ENCODE data around the gene ATG7.

ATG7 gene, protein sequence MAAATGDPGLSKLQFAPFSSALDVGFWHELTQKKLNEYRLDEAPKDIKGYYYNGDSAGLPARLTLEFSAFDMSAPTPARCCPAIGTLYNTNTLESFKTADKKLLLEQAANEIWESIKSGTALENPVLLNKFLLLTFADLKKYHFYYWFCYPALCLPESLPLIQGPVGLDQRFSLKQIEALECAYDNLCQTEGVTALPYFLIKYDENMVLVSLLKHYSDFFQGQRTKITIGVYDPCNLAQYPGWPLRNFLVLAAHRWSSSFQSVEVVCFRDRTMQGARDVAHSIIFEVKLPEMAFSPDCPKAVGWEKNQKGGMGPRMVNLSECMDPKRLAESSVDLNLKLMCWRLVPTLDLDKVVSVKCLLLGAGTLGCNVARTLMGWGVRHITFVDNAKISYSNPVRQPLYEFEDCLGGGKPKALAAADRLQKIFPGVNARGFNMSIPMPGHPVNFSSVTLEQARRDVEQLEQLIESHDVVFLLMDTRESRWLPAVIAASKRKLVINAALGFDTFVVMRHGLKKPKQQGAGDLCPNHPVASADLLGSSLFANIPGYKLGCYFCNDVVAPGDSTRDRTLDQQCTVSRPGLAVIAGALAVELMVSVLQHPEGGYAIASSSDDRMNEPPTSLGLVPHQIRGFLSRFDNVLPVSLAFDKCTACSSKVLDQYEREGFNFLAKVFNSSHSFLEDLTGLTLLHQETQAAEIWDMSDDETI

GRCh38 chr3:11271986-11272904 lies at the start of gene ATG7:
Gene ATG7 (plus strand): TSS chr3:11272397. CDS start chr3:11298696, 26,299 bp downstream.
- peak; percentile 96 for DNase-seq
- Mint-ChIP-seq H3K36me3 (ENCODE audit: low read depth) (peaks cover 50% of the 10 kb centered on the region), H3K4me3 (peak within 1 kb of the TSS; percentile 93), H3K27me3 (no peaks in the 10 kb centered on the region), H3K9me3 (peaks cover 5% of the 10 kb centered on the region), H3K4me1 (ENCODE audit: low read depth) (peaks cover 48% of the 10 kb centered on the region), H3K27ac (peak within 1 kb of the TSS; percentile 97)

DNA sequence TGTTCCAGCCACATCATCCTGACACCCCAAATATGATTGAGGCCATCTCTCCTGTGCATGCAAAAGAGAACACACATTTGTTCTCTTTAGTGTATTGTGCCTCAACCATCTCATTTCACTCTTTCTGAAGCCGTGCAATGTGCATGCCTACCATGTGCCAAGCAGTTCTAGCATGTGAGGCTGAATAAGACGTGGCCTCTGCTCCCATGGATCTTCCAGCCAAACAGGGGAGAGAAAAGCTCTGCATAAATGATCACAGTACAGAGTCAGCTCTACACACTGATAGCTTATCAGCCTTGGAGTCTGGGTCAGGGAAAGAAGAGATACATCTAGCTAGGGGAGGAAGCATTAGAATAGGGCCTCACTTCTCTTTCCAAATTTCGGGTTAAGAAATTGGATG lies 48.2 kb upstream of the ATG7 start:
- no peak overlapping the region for H3K27ac Mint-ChIP-seq
- no peaks in the 10 kb centered on the region for H3K36me3 Mint-ChIP-seq (ENCODE audit: low read depth)
- H3K27me3 Mint-ChIP-seq, result peaks cover 3% of the 10 kb centered on the region
- H3K4me1 Mint-ChIP-seq (ENCODE audit: low read depth), result peaks cover 20% of the 10 kb centered on the region
- DNase-seq, result no peak
- no peaks in the 10 kb centered on the region for H3K9me3 Mint-ChIP-seq
- no peak overlapping the region for H3K4me3 Mint-ChIP-seq

GRCh38 chr3:11224870-11225229 lies 47.3 kb upstream of the ATG7 start:
- H3K27ac Mint-ChIP-seq, result no peak overlapping the region
- no peak overlapping the region for H3K4me3 Mint-ChIP-seq

DNA sequence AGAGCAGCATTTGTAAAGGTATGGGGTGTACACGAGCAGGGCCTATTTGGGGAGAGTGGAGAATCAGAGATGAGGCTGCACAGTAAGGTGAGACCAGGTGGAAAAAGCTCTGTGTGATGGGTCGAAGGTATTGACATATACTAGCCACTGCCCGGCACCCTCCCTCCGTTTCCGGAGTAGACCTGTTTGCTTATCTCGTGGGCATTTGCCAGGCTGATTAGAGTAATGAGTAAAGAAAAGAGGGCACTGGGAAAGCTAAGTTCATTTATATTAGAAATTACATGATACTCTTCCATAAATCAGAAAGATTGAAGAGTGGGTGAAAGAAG lies 46.2 kb upstream of the ATG7 start:
- Mint-ChIP-seq H3K27ac (peak overlapping the region; percentile 7), H3K9me3 (no peaks in the 10 kb centered on the region), H3K4me1 (ENCODE audit: low read depth) (peaks cover 22% of the 10 kb centered on the region), H3K4me3 (no peak overlapping the region), H3K27me3 (no peaks in the 10 kb centered on the region), H3K36me3 (ENCODE audit: low read depth) (no peaks in the 10 kb centered on the region)
- no peak for DNase-seq

More at GRCh38 chr3:11224870-11225229, 47.3 kb upstream of the ATG7 start:
- Mint-ChIP-seq H3K36me3 (ENCODE audit: low read depth) (no peaks in the 10 kb centered on the region), H3K9me3 (no peaks in the 10 kb centered on the region), H3K27me3 (no peaks in the 10 kb centered on the region), H3K4me1 (ENCODE audit: low read depth) (peaks cover 20% of the 10 kb centered on the region)
- no peak for DNase-seq

DNA sequence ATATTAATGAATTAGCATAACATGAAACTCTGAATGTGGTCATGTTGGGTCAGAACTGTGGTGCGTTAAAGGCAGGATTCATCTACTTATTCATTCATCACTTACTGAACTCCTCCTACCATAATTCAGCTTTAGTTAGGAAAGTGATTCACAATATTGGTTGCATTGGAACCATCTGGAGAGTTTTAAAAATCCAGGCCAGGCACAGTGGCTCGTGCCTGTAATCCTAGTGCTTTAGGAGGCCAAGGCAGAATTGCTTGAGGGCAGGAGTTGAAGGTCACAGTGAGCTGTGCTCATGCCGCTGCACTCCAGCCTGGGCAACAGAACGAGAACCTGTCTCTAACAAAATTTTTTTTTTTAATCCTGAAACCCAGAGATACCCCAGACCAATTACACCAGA lies 44.2 kb upstream of the ATG7 start:
- H3K36me3 Mint-ChIP-seq (ENCODE audit: low read depth), result no peaks in the 10 kb centered on the region
- H3K4me1 Mint-ChIP-seq (ENCODE audit: low read depth), result peaks cover 22% of the 10 kb centered on the region
- DNase-seq, result no peak
- H3K9me3 Mint-ChIP-seq, result no peaks in the 10 kb centered on the region
- peaks cover 3% of the 10 kb centered on the region for H3K27me3 Mint-ChIP-seq
- no peak overlapping the region for H3K4me3 Mint-ChIP-seq
- H3K27ac Mint-ChIP-seq, result no peak overlapping the region

DNA sequence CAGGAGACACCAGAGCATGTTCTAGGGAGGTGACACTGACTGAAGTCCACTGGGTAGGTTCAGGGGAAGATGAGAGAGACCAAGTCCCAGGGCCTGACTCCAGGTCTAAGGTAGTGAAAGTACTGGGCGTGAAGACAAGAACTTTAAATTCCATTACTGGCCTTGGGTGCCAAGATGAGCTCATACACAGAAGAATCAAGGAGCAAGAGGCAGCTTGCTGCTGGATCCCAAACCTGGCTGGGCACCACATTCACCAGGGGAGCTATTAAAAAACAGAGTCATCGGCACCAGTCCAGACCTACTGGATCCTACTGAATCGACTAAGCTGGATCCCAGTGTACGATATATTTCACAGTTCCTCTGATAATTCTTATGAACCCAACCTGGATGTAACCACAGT lies 42.1 kb upstream of the ATG7 start:
- H3K4me3 Mint-ChIP-seq, result no peak overlapping the region

GRCh38 chr3:11230832-11231231 lies 41.4 kb upstream of the ATG7 start:
- Mint-ChIP-seq H3K9me3 (no peaks in the 10 kb centered on the region), H3K36me3 (ENCODE audit: low read depth) (no peaks in the 10 kb centered on the region), H3K27ac (no peak overlapping the region), H3K4me3 (no peak overlapping the region), H3K27me3 (peaks cover 3% of the 10 kb centered on the region), H3K4me1 (ENCODE audit: low read depth) (peaks cover 15% of the 10 kb centered on the region)
- no peak for DNase-seq

More for the DNA sequence above, 42.1 kb upstream of the ATG7 start:
- H3K9me3 Mint-ChIP-seq, result no peaks in the 10 kb centered on the region
- H3K27me3 Mint-ChIP-seq, result peaks cover 3% of the 10 kb centered on the region
- H3K4me1 Mint-ChIP-seq (ENCODE audit: low read depth), result peaks cover 21% of the 10 kb centered on the region
- H3K27ac Mint-ChIP-seq, result no peak overlapping the region
- no peak for DNase-seq
- H3K36me3 Mint-ChIP-seq (ENCODE audit: low read depth), result no peaks in the 10 kb centered on the region

- DNase-seq, result no peak
- H3K27ac Mint-ChIP-seq, result no peak overlapping the region
- H3K27me3 Mint-ChIP-seq, result peaks cover 6% of the 10 kb centered on the region
- H3K4me1 Mint-ChIP-seq (ENCODE audit: low read depth), result peaks cover 42% of the 10 kb centered on the region
- peaks cover 12% of the 10 kb centered on the region for H3K9me3 Mint-ChIP-seq
- H3K36me3 Mint-ChIP-seq (ENCODE audit: low read depth), result peaks cover 5% of the 10 kb centered on the region
- H3K4me3 Mint-ChIP-seq, result no peak overlapping the region
Observed at GRCh38 chr3:11235385-11235784, 36.8 kb upstream of the ATG7 start.

DNA sequence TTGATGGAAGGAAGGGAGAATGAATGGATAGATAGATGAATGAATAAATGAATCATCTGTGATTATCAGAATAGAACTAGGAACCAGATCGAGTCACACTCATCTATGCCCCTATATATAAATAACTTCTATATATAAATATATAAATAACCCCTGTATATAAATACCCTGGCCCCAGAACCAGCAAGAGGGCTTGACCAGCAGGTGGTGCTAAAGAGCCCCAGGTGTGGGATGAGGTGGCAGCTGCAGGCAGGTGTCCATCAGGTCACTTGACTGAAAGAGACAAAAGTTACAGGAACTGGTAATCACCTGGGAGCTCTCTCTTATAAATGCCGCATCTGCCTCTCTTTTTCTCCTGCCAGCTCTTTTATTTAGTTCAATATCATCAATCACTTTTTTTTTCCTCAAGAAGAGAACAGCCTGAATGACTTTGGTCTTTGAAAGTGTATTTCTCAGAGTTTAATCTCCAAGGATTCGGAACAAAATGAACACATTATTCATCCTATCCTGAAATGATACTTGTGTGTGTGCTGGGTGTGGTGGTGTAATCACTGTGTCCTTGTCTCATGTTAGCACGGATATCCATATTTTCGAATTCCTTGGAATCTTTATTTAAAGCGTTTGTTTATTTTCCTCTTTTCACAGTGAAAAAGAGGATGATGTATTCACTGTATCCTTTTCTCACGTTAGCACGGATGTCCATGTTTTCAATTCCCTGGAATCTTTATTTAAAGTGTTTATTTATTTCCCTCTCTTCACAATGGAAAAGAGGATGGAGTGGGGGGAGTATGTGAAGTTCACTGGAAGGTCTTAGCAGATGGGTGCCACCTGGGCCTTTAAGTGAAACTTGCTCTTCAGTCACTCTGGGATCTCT lies 35.4 kb upstream of the ATG7 start:
- no peak overlapping the region for H3K4me3 Mint-ChIP-seq
- H3K4me1 Mint-ChIP-seq (ENCODE audit: low read depth), result peaks cover 51% of the 10 kb centered on the region
- H3K27me3 Mint-ChIP-seq, result peaks cover 6% of the 10 kb centered on the region
- peaks cover 12% of the 10 kb centered on the region for H3K9me3 Mint-ChIP-seq
- H3K36me3 Mint-ChIP-seq (ENCODE audit: low read depth), result peaks cover 5% of the 10 kb centered on the region
- peak; percentile 81 for DNase-seq
- peak overlapping the region; percentile 100 for H3K27ac Mint-ChIP-seq

DNA sequence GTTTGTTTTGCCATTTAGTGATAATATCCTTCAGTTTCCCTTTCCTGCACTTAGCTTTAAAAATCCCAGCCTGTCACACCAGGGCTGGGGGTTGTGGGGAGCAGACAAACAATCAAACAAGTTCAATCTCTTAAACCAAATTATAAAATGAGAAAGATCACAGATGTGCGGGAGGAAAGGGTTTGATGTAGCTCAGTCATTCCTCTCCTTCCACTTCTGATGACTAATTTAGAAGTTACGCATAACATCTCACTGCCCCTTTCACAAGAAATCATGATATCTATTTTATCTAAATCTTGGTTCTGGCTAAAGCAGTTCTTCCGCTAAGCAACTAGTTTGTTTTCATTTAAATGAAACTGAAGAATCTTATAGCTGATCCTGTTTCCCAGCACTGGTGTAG lies 34.1 kb upstream of the ATG7 start:
- Mint-ChIP-seq H3K27me3 (peaks cover 3% of the 10 kb centered on the region), H3K4me1 (ENCODE audit: low read depth) (peaks cover 53% of the 10 kb centered on the region), H3K27ac (peak overlapping the region; percentile 100), H3K4me3 (peak overlapping the region; percentile 65), H3K36me3 (ENCODE audit: low read depth) (peaks cover 5% of the 10 kb centered on the region), H3K9me3 (peaks cover 12% of the 10 kb centered on the region)
- no peak for DNase-seq

GRCh38 chr3:11238880-11239279 lies 33.3 kb upstream of the ATG7 start:
- no peak for DNase-seq
- peak overlapping the region; percentile 65 for H3K4me3 Mint-ChIP-seq

GRCh38 chr3:11239796-11240195 lies 32.4 kb upstream of the ATG7 start:
- Mint-ChIP-seq H3K4me3 (peak overlapping the region; percentile 48), H3K27me3 (peaks cover 14% of the 10 kb centered on the region), H3K36me3 (ENCODE audit: low read depth) (peaks cover 5% of the 10 kb centered on the region), H3K27ac (peak overlapping the region; percentile 100), H3K9me3 (peaks cover 12% of the 10 kb centered on the region), H3K4me1 (ENCODE audit: low read depth) (peaks cover 53% of the 10 kb centered on the region)
- DNase-seq, result no peak

More at GRCh38 chr3:11238880-11239279, 33.3 kb upstream of the ATG7 start:
- peaks cover 11% of the 10 kb centered on the region for H3K27me3 Mint-ChIP-seq
- H3K4me1 Mint-ChIP-seq (ENCODE audit: low read depth), result peaks cover 53% of the 10 kb centered on the region
- peaks cover 12% of the 10 kb centered on the region for H3K9me3 Mint-ChIP-seq
- H3K36me3 Mint-ChIP-seq (ENCODE audit: low read depth), result peaks cover 5% of the 10 kb centered on the region
- peak overlapping the region; percentile 100 for H3K27ac Mint-ChIP-seq

DNA sequence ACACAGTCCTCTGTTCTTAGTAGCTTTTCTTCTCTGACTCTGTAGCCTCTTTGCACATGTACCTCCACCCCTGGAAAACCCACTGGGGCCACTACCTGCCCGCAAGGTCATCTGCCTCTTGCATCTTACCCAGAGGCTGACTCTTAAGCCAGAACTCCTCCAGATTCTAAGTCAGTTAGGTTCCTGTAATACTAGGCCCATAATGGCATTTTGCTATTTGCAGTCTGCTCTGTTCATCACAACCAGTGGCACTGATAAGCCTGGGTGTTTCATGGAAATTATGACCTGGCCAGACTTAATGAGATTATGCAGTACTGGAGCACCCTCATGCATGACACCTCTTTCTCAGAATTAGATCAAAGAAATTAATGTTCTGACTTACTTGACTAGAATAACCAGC lies 31.7 kb upstream of the ATG7 start:
- Mint-ChIP-seq H3K4me1 (ENCODE audit: low read depth) (peaks cover 53% of the 10 kb centered on the region), H3K9me3 (peaks cover 12% of the 10 kb centered on the region), H3K27me3 (peaks cover 15% of the 10 kb centered on the region), H3K36me3 (ENCODE audit: low read depth) (peaks cover 5% of the 10 kb centered on the region), H3K4me3 (peak overlapping the region; percentile 48), H3K27ac (peak overlapping the region; percentile 100)
- peak; percentile 60 for DNase-seq
